RWPE1 (cell line): ENCODE data around the gene PADI6.

Source experiments
- CTCF ChIA-PET: fragments of 350-600 bp; sonication (Branson Sonifier 250); formaldehyde crosslinking; extraction: SDS; loops from one replicate; lab custom pipeline; 2021; lab: Yijun Ruan, JAX
- POLR2A ChIA-PET: fragments of 400-600 bp; formaldehyde crosslinking; extraction: SDS; loops from one replicate; lab custom pipeline; 2020; ENCODE audit warnings: antibody characterized with exemption; ENCODE audit not compliant: low non-redundant PET; lab: Yijun Ruan, JAX
- DNase-seq: peaks from one replicate; pipeline ENCODE4 v3.0.0; 2012; ENCODE audit warnings: low spot score
- H3K27ac ChIP-seq: fragments of 450-650 bp; 2 replicates; pipeline ENCODE4 v1.5.1; 2017
- TF ChIP-seq, protein P1 (sequence below): fragments of 450-650 bp; conservative IDR thresholded peaks from 2 replicates; pipeline ENCODE4 v1.5.1; 2017; ENCODE audit warnings: low read depth, mild to moderate bottlenecking

The PADI6 gene

DNA sequence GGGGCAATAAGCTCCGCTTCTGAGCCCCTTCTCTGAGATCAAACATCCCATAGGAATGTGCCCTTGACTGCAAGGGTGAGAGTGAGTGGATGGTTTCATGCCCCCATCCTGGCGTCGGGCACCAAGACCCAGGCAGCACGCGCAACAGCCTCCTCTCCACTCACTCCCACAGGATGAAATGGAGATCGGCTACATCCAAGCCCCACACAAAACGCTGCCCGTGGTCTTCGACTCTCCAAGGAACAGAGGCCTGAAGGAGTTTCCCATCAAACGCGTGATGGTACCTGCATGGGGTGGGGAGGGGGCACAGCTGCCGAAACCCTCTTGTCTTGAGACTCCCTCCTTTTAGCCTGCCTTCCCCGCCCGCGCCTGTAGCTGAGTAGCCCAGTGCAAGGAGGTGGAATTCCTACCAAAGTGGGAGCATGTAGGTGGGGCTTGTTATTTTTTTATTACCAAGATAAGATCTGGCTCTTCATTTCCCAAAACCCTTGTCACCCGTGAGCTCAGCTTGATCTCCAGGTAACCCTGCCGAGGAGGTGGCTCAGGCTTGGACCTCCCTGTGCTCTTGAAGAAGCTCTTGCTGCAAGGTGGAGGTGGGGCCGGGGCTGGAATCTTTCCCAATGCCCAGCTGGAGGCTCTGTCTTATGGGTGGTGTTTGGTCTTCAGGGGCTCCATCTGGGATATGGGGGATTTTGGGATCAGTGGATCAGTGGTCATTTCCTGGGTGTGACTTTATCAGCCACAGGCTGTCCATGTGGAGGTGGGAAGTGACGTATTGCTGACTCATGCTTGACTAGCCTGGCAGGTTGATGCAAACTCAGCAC lies 24.0 kb upstream of the PADI6 start:
- POLR2A ChIA-PET, result no interaction called here
- H3K27ac ChIP-seq, result peak overlapping the region; percentile 75
- CTCF ChIA-PET, result interaction anchor here (0.5 to 0.6 kb wide), 2 partner anchors 71 to 171 kb away, joined by 3 read pairs; no protein-coding TSS in a partner anchor

DNA sequence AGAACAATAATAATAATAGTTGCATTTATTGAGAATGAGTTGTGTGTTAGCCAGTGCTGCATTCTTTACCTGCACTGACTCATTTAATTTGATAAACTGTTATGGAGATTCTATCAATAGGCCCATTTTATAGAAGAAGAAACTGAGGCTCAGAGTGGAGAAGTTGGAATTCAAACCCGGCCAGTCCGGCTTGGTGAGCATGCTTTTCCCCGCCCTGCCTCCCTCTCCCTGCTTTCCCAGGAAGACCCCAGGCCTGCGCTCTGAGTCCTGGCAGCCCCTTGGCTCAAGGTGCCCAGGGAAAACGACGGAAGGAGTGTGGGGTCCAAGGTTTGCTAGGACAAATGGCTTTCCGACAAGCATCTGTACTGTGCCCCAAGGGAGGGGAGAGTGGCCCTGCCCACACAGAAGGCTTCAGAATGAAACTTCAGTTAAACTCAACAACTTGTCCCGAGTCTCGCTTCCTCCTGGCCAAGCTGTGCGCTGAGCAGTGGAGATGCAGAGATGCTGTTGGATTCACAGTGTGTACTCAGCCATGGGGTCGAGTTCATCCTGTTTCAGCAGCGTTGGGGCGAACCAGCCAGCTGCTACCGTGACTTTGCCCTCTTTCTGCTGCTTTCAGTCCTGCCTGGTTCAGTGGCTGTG lies 23.3 kb upstream of the PADI6 start:
- ChIA-PET CTCF (no interaction called here), POLR2A (no interaction called here)
- DNase-seq, result no peak
- TF ChIP-seq, protein P1, sequence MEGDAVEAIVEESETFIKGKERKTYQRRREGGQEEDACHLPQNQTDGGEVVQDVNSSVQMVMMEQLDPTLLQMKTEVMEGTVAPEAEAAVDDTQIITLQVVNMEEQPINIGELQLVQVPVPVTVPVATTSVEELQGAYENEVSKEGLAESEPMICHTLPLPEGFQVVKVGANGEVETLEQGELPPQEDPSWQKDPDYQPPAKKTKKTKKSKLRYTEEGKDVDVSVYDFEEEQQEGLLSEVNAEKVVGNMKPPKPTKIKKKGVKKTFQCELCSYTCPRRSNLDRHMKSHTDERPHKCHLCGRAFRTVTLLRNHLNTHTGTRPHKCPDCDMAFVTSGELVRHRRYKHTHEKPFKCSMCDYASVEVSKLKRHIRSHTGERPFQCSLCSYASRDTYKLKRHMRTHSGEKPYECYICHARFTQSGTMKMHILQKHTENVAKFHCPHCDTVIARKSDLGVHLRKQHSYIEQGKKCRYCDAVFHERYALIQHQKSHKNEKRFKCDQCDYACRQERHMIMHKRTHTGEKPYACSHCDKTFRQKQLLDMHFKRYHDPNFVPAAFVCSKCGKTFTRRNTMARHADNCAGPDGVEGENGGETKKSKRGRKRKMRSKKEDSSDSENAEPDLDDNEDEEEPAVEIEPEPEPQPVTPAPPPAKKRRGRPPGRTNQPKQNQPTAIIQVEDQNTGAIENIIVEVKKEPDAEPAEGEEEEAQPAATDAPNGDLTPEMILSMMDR, result no peak
- H3K27ac ChIP-seq, result peak overlapping the region; percentile 75

More for the DNA sequence above, 24.0 kb upstream of the PADI6 start:
- TF ChIP-seq, protein P1, result no peak
- peak; percentile 90 for DNase-seq

DNA sequence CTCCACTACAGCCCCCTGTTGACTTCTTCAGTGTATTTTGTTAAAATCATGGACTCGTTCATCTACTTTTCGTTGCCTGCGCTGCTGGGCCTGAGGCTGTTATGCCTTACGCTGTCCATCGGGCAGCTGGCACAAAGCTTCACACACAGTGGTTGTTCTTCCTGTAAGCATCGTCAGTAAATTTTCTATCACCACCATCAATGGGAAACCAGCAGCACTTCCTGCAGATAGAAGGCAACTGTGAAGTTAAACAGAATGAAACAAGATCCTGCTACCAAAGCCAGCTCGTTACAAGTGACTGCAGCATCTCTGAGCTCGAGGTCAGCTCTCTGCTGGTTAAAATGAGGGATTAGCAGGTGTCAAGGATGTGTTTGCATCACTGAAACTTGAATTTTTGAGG lies 21.9 kb upstream of the PADI6 start:
- no peak for DNase-seq
- ChIA-PET POLR2A (no interaction called here), CTCF (interaction anchor here (0.6 to 1.0 kb wide), 2 partner anchors 13 to 21 kb away, joined by 3 read pairs; no protein-coding TSS in a partner anchor)
- TF ChIP-seq, protein P1, result no peak
- H3K27ac ChIP-seq, result no peak overlapping the region

DNA sequence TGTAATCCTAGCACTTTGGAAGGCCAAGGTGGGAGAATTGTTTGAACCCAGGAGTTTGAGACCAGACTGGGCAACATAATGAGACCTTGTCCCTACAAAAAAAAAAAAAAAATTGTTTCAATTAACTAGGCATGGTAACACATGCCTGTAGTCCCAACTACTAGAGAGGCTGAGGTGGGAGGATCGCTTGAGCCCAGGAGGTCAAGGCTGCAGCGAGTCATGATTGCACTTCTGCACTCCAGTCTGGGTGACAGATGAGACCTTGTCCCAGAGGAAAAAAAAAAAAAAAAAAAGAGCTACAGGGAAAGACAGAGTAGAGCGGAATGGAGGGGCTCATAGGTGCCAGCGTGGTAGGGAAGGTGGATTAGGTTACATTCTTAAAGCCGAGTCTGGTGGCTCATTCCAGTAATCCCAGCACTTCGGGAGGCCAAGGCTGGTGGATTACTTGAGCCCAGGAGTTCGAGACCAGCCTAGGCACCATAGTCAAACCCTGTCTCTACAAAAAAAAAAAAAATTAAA lies 21.0 kb upstream of the PADI6 start:
- H3K27ac ChIP-seq, result no peak overlapping the region
- TF ChIP-seq, protein P1, result no peak
- CTCF ChIA-PET, result interaction anchor here (1.0 kb wide), 1 partner anchor 20 kb away, joined by 3 read pairs; no protein-coding TSS in a partner anchor
- no peak for DNase-seq
- POLR2A ChIA-PET, result no interaction called here

DNA sequence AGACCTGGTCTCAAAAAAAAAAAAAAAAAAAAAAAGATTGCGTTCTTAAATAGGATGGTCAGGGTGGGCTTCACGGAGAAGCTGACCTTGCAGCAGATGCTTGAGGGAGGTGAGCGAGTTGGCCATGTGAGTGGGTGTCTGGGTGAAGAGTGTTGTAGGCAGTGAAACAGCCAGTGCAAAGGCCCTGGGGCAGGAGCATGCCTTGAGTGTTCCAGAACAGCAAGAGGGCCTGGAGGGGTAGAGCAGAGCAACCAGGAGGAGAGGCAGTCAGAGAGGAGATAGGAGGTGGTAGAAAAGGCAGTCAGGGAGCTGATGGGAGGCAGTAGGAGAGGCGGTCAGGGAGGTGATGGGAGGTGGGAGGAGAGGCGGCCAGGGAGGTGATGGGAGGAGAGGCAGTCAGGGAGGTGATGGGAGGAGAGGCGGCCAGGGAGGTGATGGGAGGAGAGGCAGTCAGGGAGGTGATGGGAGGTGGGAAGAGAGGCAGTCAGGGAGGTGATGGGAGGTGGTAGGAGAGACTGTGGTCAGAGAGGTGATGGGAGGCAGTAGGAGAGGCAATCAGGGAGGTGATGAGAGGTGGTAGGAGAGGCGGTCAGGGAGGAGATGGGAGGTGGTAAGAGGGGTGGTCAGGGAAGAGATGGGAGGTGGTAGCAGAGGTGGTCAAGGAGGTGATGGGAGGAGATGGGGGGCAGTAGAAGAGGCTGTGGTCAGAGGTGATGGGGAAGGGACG lies 20.2 kb upstream of the PADI6 start:
- ChIA-PET CTCF (no interaction called here), POLR2A (no interaction called here)
- H3K27ac ChIP-seq, result no peak overlapping the region
- no peak for DNase-seq
- TF ChIP-seq, protein P1, result no peak

DNA sequence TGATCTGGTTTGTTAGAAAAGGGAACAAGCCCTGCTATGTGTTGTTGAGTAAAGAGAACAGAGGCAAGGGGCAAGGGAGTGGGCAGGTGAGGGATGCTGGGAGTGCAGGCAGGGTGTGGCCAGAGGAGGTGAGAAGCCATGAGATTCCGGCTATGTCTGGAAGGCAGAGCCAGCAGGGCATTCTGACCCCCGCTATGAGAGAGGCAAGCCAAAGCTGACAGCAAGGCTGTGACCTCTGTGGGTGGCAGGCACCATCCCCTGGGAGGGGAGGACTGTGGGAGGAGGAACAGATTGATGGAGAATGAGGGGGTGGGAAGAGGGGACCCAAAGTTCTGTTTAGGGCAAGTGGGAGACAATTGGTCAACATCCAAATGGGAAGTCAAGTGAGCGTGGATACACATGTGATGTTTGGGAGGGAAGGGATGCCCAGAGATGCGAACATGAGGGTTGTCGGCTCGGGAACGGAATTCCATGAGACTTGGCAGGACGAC lies 19.5 kb upstream of the PADI6 start:
- no peak for DNase-seq
- CTCF ChIA-PET, result no interaction called here
- POLR2A ChIA-PET, result no interaction called here
- no peak overlapping the region for H3K27ac ChIP-seq
- TF ChIP-seq, protein P1, result no peak
